ENCODE data around the gene SDR42E2. TPM values are rescaled to one million over a fixed set of nuclear protein-coding genes. Genes with fewer than 3 reads are reported as not detected.

The SDR42E2 gene
- total RNA-seq, 1 experiment from 2014 or later, result 0.05 TPM

DNA sequence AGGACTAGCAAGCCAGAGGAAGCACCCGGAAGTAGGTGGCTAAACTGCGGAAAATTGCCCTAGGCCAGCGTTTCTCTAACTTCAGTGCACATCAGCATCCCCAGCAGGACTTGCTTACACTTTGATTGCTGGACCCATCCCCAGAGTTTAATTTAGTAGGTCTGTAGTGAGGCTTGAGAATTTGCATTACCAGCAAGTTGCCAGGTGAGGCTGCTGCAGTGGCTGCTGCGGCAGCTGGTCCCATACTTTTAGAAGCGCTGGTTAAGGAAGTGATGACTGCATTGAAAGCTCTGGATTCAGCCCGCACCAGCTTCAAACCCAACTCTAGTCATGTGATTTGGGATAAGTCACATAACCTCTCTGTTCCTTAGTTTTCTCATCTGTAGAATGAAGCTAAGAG lies 48.0 kb downstream of the SDR42E2 start:
- POLR2A ChIA-PET, result no interaction called here
- CTCF ChIA-PET, result no interaction called here
- no TSS peak for BruUV-seq (replicated peaks)

GRCh38 chr16:22210854-22211253 lies 48.5 kb downstream of the SDR42E2 start:
- intact Hi-C loops (cut with micrococcal nuclease; ENCODE audit: unreplicated experiment), result no loop called here
- TF ChIP-seq SIN3A (IDR thresholded peaks at IDR 0.05; ENCODE audit: borderline replicate concordance, insufficient read depth, low read depth, low read length), result no peak
- no peak for TF ChIP-seq POLR2AphosphoS5 (IDR thresholded peaks at IDR 0.05; ENCODE audit: low read depth, low read length)
- TF ChIP-seq TCF7L2 (IDR thresholded peaks at IDR 0.05; ENCODE audit: low read depth, low read length), result no peak
- no peak for TF ChIP-seq REST (IDR thresholded peaks at IDR 0.05; ENCODE audit: insufficient read depth in 1 of 2, low read depth in 2 of 2, low read length in 1 of 2)
- TF ChIP-seq CTCF (IDR thresholded peaks at IDR 0.05), result no peak
- no TSS peak for BruUV-seq (replicated peaks)
- H3K27me3 ChIP-seq (ENCODE audit: control insufficient read depth, insufficient read depth, low read length), result no peaks in the 10 kb centered on the region
- H3K9me3 ChIP-seq (ENCODE audit: control insufficient read depth, insufficient read depth, low read depth, low read length), result no peaks in the 10 kb centered on the region
- peaks cover 8% of the 10 kb centered on the region for H3K4me1 ChIP-seq (ENCODE audit: control insufficient read depth, insufficient read depth, low read length)
- ChIA-PET POLR2A (no interaction called here), CTCF (interaction anchor here (0.7 kb wide), 1 partner anchor 11 kb away, joined by 4 read pairs; no protein-coding TSS in a partner anchor)
- DNase-seq (ENCODE audit: low read depth, low spot score), result no peak
- H3K27ac ChIP-seq (ENCODE audit: low read length), result peak overlapping the region; percentile 6; the same call in 1 of the 2 replicates
- no peaks in the 10 kb centered on the region; the same call in 1 of the 2 replicates for H3K36me3 ChIP-seq (ENCODE audit: control insufficient read depth, insufficient read depth, low read length)
- in situ Hi-C loops (cut with HindIII; ENCODE audit: low pct_unique_long_range_greater_than_20kb, low sequenced_read_pairs), result no loop called here
- H3K4me3 ChIP-seq (ENCODE audit: low read depth in 2 of 2, low read length in 2 of 2), result no peak overlapping the region
- ATAC-seq, result no peak

More for the DNA sequence above, 48.0 kb downstream of the SDR42E2 start:
- H3K36me3 ChIP-seq (ENCODE audit: control insufficient read depth, insufficient read depth, low read length), result no peaks in the 10 kb centered on the region; the same call in 1 of the 2 replicates
- DNase-seq (ENCODE audit: low read depth, low spot score) (no peak), ATAC-seq (no peak)
- peak overlapping the region; percentile 6; the same call in 1 of the 2 replicates for H3K27ac ChIP-seq (ENCODE audit: low read length)
- no peak for TF ChIP-seq CTCF (IDR thresholded peaks at IDR 0.05)
- TF ChIP-seq POLR2AphosphoS5 (IDR thresholded peaks at IDR 0.05; ENCODE audit: low read depth, low read length), result no peak
- TF ChIP-seq REST (IDR thresholded peaks at IDR 0.05; ENCODE audit: insufficient read depth in 1 of 2, low read depth in 2 of 2, low read length in 1 of 2), result no peak
- TF ChIP-seq TCF7L2 (IDR thresholded peaks at IDR 0.05; ENCODE audit: low read depth, low read length), result no peak
- no peak for TF ChIP-seq SIN3A (IDR thresholded peaks at IDR 0.05; ENCODE audit: borderline replicate concordance, insufficient read depth, low read depth, low read length)
- no peaks in the 10 kb centered on the region for H3K27me3 ChIP-seq (ENCODE audit: control insufficient read depth, insufficient read depth, low read length)
- H3K9me3 ChIP-seq (ENCODE audit: control insufficient read depth, insufficient read depth, low read depth, low read length), result no peaks in the 10 kb centered on the region
- no peak overlapping the region for H3K4me3 ChIP-seq (ENCODE audit: low read depth in 2 of 2, low read length in 2 of 2)
- peaks cover 12% of the 10 kb centered on the region for H3K4me1 ChIP-seq (ENCODE audit: control insufficient read depth, insufficient read depth, low read length)
- intact Hi-C loops (cut with micrococcal nuclease; ENCODE audit: unreplicated experiment), result no loop called here
- in situ Hi-C loops (cut with HindIII; ENCODE audit: low pct_unique_long_range_greater_than_20kb, low sequenced_read_pairs), result no loop called here
